Body of pancreas (tissue), 4 donors: ENCODE data around the gene CHAF1A.

Source experiments
- POLR2A ChIP-seq, 3 donors: fragments of 450-650 bp; IDR thresholded peaks; one replicate each; pipeline ENCODE4 v1.6.1; 2016; ENCODE audit warnings: antibody characterized with exemption in 3 of 3, mild to moderate bottlenecking in 2 of 3
- TF ChIP-seq, protein P1 (sequence below), 7 experiments: fragments of 450-650 bp in 4 of 7; fragments of 200-600 bp in 3 of 7; sonication (generic) in 3 of 7; IDR thresholded peaks; one replicate each; pipeline ENCODE4 v1.5.1; 2016 to 2019; ENCODE audit warnings: antibody characterized with exemption in 7 of 7

DNA sequence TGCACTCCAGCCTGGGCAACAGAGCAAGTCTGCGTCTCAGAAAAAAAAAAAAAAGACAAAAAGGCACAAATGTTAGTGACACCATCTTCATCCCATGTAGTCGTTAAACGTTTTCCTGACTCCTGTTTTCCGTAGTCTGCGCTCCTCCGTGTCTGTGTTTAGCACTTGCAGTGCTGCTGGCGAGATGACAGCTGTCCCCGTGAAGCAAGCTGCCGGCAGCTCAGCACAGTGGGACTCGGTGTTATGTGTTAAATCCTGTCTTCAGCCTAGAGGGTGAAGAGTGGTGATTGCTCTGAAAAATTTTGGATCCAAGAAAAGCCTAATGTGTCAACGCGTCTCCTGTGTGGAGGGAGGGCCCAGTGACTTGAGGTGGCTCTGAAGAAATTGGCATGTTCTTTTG lies 36.8 kb downstream of the CHAF1A start:
- TF ChIP-seq, protein P1, sequence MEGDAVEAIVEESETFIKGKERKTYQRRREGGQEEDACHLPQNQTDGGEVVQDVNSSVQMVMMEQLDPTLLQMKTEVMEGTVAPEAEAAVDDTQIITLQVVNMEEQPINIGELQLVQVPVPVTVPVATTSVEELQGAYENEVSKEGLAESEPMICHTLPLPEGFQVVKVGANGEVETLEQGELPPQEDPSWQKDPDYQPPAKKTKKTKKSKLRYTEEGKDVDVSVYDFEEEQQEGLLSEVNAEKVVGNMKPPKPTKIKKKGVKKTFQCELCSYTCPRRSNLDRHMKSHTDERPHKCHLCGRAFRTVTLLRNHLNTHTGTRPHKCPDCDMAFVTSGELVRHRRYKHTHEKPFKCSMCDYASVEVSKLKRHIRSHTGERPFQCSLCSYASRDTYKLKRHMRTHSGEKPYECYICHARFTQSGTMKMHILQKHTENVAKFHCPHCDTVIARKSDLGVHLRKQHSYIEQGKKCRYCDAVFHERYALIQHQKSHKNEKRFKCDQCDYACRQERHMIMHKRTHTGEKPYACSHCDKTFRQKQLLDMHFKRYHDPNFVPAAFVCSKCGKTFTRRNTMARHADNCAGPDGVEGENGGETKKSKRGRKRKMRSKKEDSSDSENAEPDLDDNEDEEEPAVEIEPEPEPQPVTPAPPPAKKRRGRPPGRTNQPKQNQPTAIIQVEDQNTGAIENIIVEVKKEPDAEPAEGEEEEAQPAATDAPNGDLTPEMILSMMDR (IDR thresholded peaks at IDR 0.05), result no peak
- TF ChIP-seq POLR2A (IDR thresholded peaks at IDR 0.05), result no peak
